ENCODE measurements around the gene DCHS1.

Gene DCHS1

GRCh38 chr11:6601041-6601461 lies 54.6 kb downstream of the DCHS1 start:
- TF ChIP-seq CTCF (IDR thresholded peaks at IDR 0.05; ENCODE audit: control insufficient read depth, extremely low read depth, insufficient read depth): no peak
- DNase-seq (ENCODE audit: low read depth): no peak
- H3K4me3 ChIP-seq (ENCODE audit: low read depth, low read length): no peak overlapping the region

- TF ChIP-seq CTCF (IDR thresholded peaks at IDR 0.05; ENCODE audit: control insufficient read depth, extremely low read depth, insufficient read depth): no peak
- no peak for DNase-seq (ENCODE audit: low read depth)
- H3K4me3 ChIP-seq (ENCODE audit: low read depth, low read length): no peak overlapping the region
Observed at GRCh38 chr11:6599881-6600390, 55.7 kb downstream of the DCHS1 start.

GRCh38 chr11:6599449-6599848 lies 56.2 kb downstream of the DCHS1 start:
- no peak overlapping the region for H3K4me3 ChIP-seq (ENCODE audit: low read depth, low read length)
- no peak for DNase-seq (ENCODE audit: low read depth)
- no peak for TF ChIP-seq CTCF (IDR thresholded peaks at IDR 0.05; ENCODE audit: control insufficient read depth, extremely low read depth, insufficient read depth)

GRCh38 chr11:6598555-6598954 lies 57.1 kb downstream of the DCHS1 start:
- no peak overlapping the region for H3K4me3 ChIP-seq (ENCODE audit: low read depth, low read length)
- no peak for TF ChIP-seq CTCF (IDR thresholded peaks at IDR 0.05; ENCODE audit: control insufficient read depth, extremely low read depth, insufficient read depth)
- no peak for DNase-seq (ENCODE audit: low read depth)

GRCh38 chr11:6596239-6596877 lies 59.3 kb downstream of the DCHS1 start:
- no peak for TF ChIP-seq CTCF (IDR thresholded peaks at IDR 0.05; ENCODE audit: control insufficient read depth, extremely low read depth, insufficient read depth)
- H3K4me3 ChIP-seq (ENCODE audit: low read depth, low read length): no peak overlapping the region
- no peak for DNase-seq (ENCODE audit: low read depth)

- DNase-seq (ENCODE audit: low read depth): no peak
- no peak overlapping the region for H3K4me3 ChIP-seq (ENCODE audit: low read depth, low read length)
- no peak for TF ChIP-seq CTCF (IDR thresholded peaks at IDR 0.05; ENCODE audit: control insufficient read depth, extremely low read depth, insufficient read depth)
Observed at GRCh38 chr11:6594142-6594768, 61.4 kb downstream of the DCHS1 start.
